Breast epithelium (tissue), 4 donors: ENCODE data around the gene MT1M. TPM values are rescaled to one million over a fixed set of nuclear protein-coding genes. Genes with fewer than 3 reads are reported as not detected.
"Not testable (repeated sequence)": the region's sequence is repeated elsewhere in the genome, so short reads cannot be mapped to it uniquely, and the experiment has no call there.

Experiments used
- DNase-seq, 2 donors: peaks; one replicate each; pipeline ENCODE4 v3.0.0-alpha.2; 2019; ENCODE audit warnings: low spot score in 2 of 2
- H3K27ac ChIP-seq, 2 donors: fragments of 200-600 bp; sonication (generic) in 1 of 2; one replicate each; pipeline ENCODE4 v1.5.1; 2016 to 2019; ENCODE audit warnings: mild to moderate bottlenecking in 1 of 2
- H3K27me3 ChIP-seq, 2 donors: fragments of 200-600 bp; sonication (generic) in 1 of 2; one replicate each; pipeline versions ENCODE4 v1.5.1 to v1.6.0; 2017 to 2019; ENCODE audit warnings: control low read depth in 1 of 2, mild to moderate bottlenecking in 1 of 2
- H3K36me3 ChIP-seq: fragments of 200-600 bp; one replicate; pipeline ENCODE4 v1.5.1; 2019
- H3K4me1 ChIP-seq, 2 donors: fragments of 200-600 bp; sonication (generic); one replicate each; pipeline ENCODE4 v1.5.1; 2016 to 2019; ENCODE audit warnings: control low read depth in 1 of 2
- H3K4me3 ChIP-seq, 3 donors: fragments of 200-600 bp; sonication (generic); 1 replicate in 2 of 3; 2 replicates in 1 of 3; pipeline ENCODE4 v1.5.1; 2016 to 2019; ENCODE audit warnings: mild to moderate bottlenecking in 3 of 3, moderate library complexity in 2 of 3
- H3K9me3 ChIP-seq, 2 donors: fragments of 200-600 bp; sonication (generic) in 1 of 2; one replicate each; pipeline ENCODE4 v1.5.1; 2016 to 2019; ENCODE audit warnings: control low read depth in 1 of 2
- CTCF ChIP-seq, 3 donors: fragments of 450-650 bp; IDR thresholded peaks; one replicate each; pipeline ENCODE4 v1.5.1; 2016 to 2017; ENCODE audit warnings: antibody characterized with exemption in 3 of 3, mild to moderate bottlenecking in 3 of 3, moderate library complexity in 3 of 3
- POLR2A ChIP-seq: fragments of 450-650 bp; IDR thresholded peaks from one replicate; pipeline ENCODE4 v1.6.1; 2016; ENCODE audit warnings: antibody characterized with exemption, mild to moderate bottlenecking, moderate library complexity
- POLR2AphosphoS5 ChIP-seq, 3 donors: sonication (generic); formaldehyde crosslinking; IDR thresholded peaks; one replicate each; pipeline ENCODE4 v1.6.1; 2017; ENCODE audit warnings: antibody characterized with exemption in 3 of 3
- intact Hi-C: fragments of 100-400 bp; cut with DNase I; formaldehyde crosslinking; loops from one replicate; pipeline ENCODE4 v1.15.1; 2023; ENCODE audit warnings: low total_unique reads
- total RNA-seq, 3 donors: library from RNA; depleted of rRNA; stranded (reverse); fragments of >200 nt; gene quantifications; one replicate each; pipeline ENCODE4 v1.1.0, GENCODE V29; 2016

Gene MT1M
- total RNA-seq, 3 donors from 2014 or later = 42.9 to 120 (median 46.0) TPM

- Histone ChIP-seq H3K9me3 (no peaks in the 10 kb centered on the region), H3K27ac (peak overlapping the region; percentile 33 to 55), H3K27me3 (peaks cover 2 to 5% of the 10 kb centered on the region in 2 donors), H3K36me3 (no peaks in the 10 kb centered on the region), H3K4me1 (peaks cover 3 to 7% of the 10 kb centered on the region in 2 donors), H3K4me3 (peak overlapping the region in 2 of 3 donors; percentile 51 to 66)
- DNase-seq = no peak
- intact Hi-C loops = loop anchor here (10.0 kb wide), 1 partner anchor 1918 kb away; no protein-coding TSS in a partner anchor
- TF ChIP-seq POLR2AphosphoS5 (IDR thresholded peaks at IDR 0.05) (no peak), CTCF (IDR thresholded peaks at IDR 0.05) (no peak), POLR2A (no peak)
Observed at GRCh38 chr16:56662357-56663354, 30.2 kb downstream of the MT1M start.

GRCh38 chr16:56664506-56664905, 32.0 kb downstream of the MT1M start:
- H3K9me3 ChIP-seq = no peaks in the 10 kb centered on the region
- H3K27me3 ChIP-seq = peaks cover 2 to 14% of the 10 kb centered on the region in 2 donors
- H3K4me1 ChIP-seq = no peaks in the 10 kb centered on the region
- H3K4me3 ChIP-seq = no peak overlapping the region
- TF ChIP-seq POLR2A = no peak
- TF ChIP-seq POLR2AphosphoS5 (IDR thresholded peaks at IDR 0.05) = no peak
- no peak for TF ChIP-seq CTCF (IDR thresholded peaks at IDR 0.05)
- H3K27ac ChIP-seq = peak overlapping the region in 1 of 2 donors; percentile 2
- H3K36me3 ChIP-seq = no peaks in the 10 kb centered on the region
- intact Hi-C loops = loop anchor here (10.0 kb wide), 1 partner anchor 1920 kb away; no protein-coding TSS in a partner anchor
- DNase-seq = no peak

GRCh38 chr16:56665286-56666261, 33.1 kb downstream of the MT1M start:
- not testable (repeated sequence) for H3K4me1 ChIP-seq, H3K9me3 ChIP-seq, H3K4me3 ChIP-seq, DNase-seq, H3K36me3 ChIP-seq, H3K27ac ChIP-seq
- H3K27me3 ChIP-seq = peaks cover 2 to 23% of the 10 kb centered on the region in 2 donors
- intact Hi-C loops = loop anchor here (10.0 kb wide), 1 partner anchor 1921 kb away; no protein-coding TSS in a partner anchor

GRCh38 chr16:56667581-56668571, 35.4 kb downstream of the MT1M start, which contains the start of gene MT1G:
Gene MT1G, minus strand, starts transcription at chr16:56668065. Its CDS starts 72 bp downstream, at chr16:56667993.
- intact Hi-C loops = loop anchor here (10.0 kb wide), 1 partner anchor 1923 kb away; no protein-coding TSS in a partner anchor
- Histone ChIP-seq H3K36me3 (no peaks in the 10 kb centered on the region), H3K4me3 (peak within 1 kb of the TSS in 2 of 3 donors; percentile 40 to 58), H3K27me3 (peaks cover 1 to 21% of the 10 kb centered on the region in 2 donors), H3K27ac (peak within 1 kb of the TSS in 1 of 2 donors; percentile 48), H3K4me1 (no peaks in the 10 kb centered on the region), H3K9me3 (no peaks in the 10 kb centered on the region)
- TF ChIP-seq POLR2A = no peak
- TF ChIP-seq POLR2AphosphoS5 (IDR thresholded peaks at IDR 0.05) = peak in 2 of 3 donors; percentile 13 to 23
- DNase-seq = peak in 1 of 2 donors; percentile 64
